HG03439 (cell line): ENCODE results near the gene TECPR1.
A peak's percentile ranks its signal among the peaks of the same experiment; 100 is the strongest.

Experiments
- ATAC-seq: cut with Tn5 transposase; IDR thresholded peaks from one replicate; pipeline ENCODE4 v1.9.1; 2021; ENCODE audit warnings: mild to moderate bottlenecking, moderate library complexity; ENCODE audit not compliant: unreplicated experiment

TECPR1 gene

GRCh38 chr7:98251601-98252424, at the start of gene TECPR1:
Gene TECPR1 (minus strand): TSS chr7:98252232. CDS start chr7:98246146, 6,086 bp downstream.
- peak; percentile 95 for ATAC-seq

GRCh38 chr7:98300595-98301372, 48.8 kb upstream of the TECPR1 start:
- ATAC-seq, result no peak

DNA sequence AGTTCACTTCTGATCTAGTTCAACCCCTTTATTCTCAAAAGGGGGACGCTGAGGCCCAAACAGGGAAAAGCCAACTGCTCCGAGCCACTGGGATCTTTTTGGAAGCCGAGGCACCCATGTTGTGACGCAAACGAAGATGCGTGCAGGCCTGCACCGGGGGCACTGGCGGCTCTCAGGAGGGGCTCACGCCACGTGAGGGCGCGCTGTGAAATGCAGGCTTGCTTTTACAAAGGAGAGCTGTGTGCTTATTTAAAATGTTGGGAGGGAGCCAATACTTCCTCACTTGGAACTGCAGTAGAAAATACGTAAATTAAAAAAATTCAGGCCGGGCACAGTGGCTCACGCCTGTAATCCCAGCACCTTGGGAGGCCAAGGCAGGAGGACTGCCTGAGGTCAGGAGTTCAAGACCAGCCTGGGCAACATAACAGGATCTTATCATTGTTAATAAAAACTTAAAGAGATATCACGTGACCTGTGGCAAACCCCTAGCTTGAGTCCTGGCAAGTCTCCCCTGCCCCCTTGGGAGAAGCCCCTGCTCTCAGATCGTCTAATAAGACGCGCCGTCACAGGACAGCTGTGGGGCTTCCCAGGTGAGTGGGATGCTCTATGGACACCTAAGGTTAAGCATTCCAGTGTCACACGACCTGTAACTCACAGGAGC, 45.7 kb upstream of the TECPR1 start:
- no peak for ATAC-seq

- ATAC-seq, result no peak
These were observed 44.8 kb upstream of the TECPR1 start for GRCh38 chr7:98296833-98297232.

DNA sequence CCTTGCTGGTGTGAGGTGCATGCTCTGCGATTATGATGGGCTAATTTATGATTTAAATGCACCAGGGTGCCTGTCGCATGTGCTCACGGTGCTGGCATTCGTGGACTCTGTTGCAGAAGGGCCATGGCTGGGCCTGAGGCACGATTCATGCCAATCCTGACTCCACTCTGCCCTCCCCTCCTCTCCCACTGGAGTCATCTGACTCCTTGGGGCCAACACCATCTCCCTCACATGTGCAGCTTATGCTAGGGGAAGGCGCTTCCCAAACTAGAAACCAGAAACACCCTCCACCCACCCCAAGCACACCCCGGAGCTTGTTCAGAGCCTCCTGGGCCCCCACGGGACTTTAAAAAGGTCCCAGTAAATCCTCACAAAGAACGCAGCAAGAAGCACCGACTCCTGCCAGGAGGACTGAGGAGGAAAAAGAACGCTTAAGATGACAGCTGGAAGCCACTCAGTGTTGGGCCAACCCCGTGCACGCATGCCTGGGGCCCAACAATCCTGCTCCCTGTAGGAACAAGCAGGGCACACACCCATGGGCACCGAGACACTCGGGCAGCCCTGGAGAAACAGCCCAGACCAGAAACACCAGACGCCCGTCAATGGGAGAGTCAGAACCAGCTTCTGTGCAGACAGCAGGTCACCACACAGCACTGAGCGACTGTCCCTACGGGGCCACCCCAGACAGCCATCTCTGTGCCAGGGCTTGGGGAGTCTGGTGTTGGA, 43.6 kb upstream of the TECPR1 start:
- ATAC-seq, result no peak

DNA sequence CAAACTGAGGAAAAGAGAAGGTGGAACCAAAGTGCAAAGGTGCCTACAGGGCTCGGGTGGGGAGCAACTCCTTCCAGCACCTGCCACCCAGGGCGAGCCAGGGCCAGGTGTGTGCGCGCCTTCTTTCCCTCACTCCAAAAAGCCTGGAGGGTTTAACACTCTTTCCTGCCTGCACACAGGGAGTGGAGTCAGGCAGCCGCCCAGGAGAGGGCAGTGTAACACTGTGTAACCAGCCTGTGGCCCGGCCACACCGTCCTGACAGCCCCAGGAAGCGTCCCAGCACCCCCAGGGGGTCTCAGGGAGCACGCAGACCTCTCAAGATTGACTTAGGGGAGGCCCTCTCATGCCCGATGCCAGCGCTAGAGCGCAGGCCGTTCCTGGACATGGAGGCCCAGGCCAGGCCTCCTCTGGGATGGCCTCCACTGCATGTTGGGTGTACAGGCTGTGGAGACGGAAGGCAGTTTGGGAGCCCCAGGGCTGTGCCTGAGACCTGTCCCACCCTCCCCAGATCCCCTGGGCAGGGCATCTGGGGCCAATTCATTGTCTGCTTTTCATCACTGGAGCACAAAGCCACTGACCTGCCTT, 42.9 kb upstream of the TECPR1 start:
- no peak for ATAC-seq

- ATAC-seq, result no peak
These were observed 42.3 kb upstream of the TECPR1 start for GRCh38 chr7:98294326-98294725.

DNA sequence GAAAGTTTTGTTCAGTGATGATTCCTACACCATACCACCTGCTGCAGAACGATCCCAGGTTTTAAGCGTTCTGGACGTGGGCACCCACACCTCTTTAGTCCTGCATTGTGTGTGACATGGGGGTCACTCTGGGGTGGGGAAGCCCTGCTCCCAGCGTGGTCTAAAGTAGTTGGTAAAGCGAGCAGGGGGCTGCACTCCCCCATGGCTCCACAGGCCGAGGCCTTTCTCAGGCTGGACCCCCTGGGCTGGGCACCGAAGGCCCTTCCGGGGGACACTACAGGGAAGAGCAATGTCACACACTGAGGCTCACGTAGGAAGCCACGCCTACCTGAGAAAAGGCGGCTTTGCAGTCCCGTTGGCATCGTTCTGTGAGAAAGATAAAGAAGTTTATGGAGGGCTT, 41.7 kb upstream of the TECPR1 start:
- ATAC-seq, result no peak

- ATAC-seq, result no peak
These were observed 41.2 kb upstream of the TECPR1 start for GRCh38 chr7:98293265-98293664.

- ATAC-seq, result no peak
These were observed 39.7 kb upstream of the TECPR1 start for GRCh38 chr7:98291717-98292116.

DNA sequence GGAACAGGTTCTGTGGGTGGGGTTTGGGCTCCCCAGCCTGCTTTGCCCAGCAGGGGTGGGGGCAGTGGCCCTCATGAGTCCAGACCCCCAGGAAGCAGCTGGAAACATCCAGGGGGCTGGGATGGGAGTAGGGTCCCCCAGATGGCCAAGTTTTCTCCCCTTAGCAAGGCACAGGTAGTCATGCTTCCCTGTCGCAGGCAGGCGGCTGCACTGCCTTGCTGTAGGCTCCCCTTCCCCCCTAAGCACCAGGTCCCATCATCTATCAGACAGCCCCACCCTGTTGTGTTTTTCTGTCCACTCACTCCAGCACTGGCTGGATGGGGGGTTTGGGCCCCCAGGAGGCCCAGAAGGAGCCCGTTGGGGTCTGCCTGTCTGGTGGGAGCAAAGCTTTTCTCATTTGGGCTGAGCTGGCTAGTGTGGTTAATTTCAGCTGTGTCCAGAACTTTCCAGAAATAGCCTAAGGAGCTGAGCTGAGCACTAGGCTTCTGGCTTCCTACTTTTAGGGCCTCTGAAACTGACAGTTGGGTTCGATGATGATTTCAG, 37.4 kb upstream of the TECPR1 start:
- no peak for ATAC-seq

DNA sequence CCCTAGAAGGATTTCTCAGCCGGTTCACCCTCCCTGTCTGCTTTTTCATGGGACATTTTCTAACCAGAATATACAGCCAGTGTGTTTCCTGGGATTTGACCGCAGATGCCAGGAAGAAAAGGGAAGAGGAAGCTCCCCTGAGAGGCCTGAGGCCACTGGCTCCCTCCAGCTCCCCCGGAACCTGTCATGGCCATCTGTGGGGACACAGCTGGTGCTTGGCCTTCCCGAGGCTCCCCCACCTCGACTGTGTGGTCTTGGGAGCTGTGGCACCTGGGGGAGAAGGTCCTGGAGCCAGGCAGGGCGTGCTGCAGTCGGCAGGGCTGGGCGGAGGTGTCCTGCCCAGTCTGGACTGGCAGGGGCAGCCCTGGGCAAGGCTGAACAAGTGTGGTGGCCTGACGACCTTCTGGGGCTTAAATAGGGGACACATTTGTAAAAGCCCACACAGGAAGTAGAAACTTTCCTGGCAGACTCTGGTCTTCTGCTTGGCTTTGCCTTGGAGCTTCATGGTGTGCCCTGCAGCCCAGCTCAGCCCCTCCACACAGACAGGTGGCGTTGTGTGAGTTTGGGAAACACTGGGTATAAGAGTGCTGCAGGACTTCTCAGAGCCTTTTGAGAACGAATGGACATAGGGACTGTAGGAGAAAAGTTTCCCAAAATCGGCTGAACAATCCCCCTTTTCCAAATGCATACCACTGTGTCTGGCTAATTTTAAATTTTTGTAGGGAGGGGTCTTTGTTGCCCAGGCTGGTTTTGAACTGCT, 36.2 kb upstream of the TECPR1 start:
- ATAC-seq, result no peak

DNA sequence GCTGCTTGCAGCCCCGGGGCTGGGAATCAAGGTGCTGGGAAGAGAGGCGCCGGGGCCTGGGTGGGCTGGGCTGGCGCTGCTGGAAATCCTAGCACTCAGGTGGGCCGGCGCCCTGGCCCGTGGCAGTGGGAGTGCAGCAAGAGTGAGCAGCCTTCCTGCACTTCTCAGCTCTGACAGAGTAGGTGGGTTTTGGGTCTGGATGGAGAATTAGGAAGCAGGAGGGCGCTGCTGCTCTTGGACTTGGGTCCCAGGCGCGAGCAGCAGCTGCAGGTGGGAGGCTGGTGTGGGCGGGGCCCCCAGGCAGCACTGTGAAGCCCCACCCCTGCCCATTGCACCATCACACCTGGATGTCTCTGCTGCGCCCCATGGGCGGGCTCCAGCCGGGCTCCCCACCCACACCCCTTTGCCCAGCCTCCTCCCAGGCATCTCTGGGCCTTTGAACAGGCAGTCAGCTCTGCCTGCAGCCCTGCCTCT, 35.5 kb upstream of the TECPR1 start:
- ATAC-seq, result no peak

DNA sequence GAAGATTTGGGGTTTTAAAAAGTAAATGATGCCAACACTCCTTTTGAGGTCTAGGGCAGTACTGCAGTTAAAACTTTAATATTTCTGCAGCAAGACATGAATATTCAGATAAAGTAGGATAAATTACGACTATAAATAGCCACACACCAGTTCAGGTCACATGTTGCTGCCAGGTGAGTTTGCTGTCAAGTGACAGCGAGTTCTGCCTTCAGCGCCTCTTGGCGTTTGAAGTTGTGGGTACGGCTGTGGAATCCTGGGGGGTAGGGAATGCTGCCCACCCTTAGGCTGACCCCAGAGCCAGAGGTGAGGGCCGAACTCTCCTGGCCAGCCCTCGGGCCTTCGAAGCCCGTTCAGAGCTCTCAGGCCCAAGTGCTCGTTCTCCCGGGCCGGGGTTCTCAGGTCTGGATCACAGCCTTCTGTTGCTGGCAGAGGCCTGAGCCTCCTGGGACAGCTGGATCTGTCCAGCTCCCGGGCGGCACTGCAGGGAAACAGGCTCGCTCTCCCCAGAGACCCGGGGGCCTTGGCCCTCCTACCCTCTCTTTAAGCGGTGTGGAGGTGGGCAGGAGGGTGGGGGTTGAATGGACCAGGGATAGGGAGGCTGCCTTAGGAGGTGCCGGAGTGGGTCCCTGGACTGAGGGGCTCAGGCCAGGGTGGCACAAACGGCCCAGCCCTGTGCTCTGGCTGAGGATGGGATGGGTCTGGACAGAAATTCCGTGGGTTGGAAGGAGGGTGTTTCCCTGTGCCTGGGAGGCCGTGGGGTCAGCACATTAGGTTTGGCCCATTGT, 34.9 kb upstream of the TECPR1 start:
- no peak for ATAC-seq

GRCh38 chr7:98286093-98286539, 34.1 kb upstream of the TECPR1 start:
- ATAC-seq, result no peak

GRCh38 chr7:98285157-98286092, 33.4 kb upstream of the TECPR1 start:
- no peak for ATAC-seq

DNA sequence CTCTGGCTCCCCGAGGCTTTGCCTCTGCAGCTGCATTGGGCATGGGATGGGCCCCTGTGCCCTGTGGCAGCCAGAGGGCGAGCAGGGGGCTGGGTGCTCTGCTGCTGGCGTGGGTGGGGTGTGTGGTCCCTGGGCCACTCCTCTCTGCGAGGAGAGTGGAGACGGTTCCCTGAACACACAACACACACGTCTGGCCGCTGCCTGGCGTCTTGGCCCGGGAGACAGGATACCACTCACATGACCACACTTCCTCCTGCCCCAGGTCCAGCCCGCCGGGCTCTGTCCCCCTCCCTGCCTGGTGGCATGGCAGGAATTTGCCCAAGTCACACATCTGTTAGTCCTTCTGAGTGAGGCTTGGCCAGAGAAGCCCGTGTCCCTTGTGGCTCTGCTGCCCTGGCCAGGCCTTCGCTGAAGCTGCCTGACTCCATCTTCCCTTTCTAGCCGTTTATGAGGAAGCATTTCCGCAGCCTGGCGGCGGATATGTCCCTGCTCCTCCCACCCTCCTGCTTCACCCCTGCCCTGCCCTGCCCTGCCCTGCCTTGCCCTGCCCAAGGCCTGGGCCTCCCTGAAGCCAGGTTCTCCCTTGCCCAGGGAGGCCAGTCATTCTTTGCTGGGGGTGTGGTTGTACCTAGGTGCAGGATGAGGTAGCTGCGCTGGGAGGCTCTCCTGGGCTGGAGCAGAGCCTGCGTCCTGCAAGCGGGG, 32.5 kb upstream of the TECPR1 start:
- ATAC-seq, result no peak
